ENCODE data around the gene NEMP1.

The NEMP1 gene

DNA sequence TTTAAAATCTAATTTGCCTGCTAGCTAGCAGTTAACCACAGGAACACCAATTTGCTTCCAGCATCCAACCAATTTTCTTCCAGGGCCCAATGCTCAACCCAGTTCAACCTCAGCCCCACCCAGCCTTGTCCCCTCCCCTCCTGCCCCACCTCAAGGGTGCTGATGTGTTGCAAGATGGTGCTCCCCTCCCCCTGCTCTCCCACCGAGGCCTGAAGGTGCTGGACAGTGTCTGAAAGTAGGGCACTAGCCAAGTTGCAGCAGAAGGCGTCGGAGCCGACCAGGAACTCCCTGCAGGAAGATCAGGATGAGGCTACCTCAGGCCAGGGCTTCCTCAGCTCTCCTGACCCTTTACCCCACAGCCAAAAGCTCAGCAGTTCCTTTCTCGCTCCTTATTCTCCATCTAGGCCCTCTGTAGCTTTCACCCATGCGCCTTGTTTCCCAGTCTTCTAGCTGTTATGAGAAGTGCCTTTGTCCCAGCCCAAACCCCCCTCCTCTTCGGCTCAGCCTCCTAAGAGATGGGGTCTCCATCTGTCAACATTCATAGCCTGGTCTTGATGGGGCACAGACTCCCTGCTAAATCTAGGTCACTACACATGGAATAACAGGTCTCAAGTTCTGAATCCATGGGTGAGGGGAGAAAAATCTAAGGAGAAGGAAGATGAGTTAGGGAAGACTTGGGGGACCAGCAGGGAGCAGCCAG lies 29.0 kb upstream of the NEMP1 start:
- DNase-seq = no peak

DNA sequence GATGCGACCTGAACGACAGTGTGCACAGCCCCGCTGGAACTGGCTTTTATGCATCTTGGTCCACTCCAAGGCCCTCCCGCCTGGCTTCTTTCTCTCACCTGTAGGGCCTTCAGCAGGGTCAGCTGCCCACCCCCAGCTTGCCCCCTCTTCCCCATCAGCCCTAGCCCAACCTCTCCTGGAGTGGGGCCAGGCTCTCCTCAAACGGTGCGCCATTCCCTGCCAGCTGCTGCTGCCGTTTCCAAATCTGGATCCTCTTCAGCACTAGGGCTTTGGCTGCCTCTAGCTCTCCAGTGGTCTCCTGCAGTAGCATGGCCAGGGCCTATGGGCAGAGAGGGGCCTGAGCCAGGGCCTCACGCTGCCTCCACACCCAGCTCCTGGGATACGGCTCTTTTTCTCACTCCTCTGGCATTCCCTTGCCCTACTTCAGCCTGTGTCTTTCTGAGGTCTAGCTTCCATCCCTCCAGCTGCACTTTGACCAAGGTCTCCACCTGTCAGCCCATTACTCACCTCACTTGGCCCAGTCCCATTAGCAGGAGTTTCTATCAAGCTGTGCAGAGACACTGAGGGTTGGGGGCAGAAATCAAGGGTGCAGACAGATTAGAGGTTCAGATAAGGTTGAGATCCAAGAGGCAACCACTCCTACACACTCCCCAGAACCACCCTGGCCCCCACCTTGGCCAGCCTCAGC lies 27.6 kb upstream of the NEMP1 start:
- no peak for DNase-seq

DNA sequence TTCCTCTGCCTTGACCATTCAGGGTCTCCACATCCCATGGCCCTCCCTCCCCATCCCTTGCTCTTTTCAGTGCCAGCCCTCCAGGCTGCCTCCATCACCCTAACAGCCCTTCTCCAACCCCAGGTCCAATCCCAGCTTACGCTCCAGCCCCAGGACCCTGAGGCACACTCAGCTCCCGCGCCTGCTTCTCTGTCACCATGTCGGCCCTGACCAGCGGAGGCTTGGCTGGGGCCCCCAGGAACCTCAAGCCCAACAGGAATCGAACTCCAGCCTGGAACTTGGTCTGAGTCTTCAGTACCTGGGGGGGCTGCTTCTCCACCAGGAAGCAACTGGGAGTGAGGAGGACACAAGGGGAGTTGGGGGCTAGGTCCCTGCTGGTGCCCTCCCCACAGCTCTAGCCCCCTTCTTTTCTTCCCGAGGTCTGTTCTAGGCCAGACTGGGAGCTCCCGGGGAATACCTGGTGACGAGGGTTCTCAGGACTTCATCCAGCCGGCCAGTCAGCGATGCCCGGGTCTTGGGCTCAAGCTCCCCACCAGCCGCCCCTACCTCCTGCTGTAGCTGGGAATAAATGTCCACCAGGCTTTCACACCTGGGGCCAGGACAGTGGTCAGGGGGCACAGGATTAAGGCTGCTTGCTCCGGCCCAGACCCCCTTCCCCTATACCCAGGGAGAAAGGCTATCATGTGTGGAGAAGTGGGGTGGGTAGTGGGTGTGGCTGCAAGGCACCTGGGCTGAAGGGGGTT lies 26.6 kb upstream of the NEMP1 start:
- DNase-seq = no peak

DNA sequence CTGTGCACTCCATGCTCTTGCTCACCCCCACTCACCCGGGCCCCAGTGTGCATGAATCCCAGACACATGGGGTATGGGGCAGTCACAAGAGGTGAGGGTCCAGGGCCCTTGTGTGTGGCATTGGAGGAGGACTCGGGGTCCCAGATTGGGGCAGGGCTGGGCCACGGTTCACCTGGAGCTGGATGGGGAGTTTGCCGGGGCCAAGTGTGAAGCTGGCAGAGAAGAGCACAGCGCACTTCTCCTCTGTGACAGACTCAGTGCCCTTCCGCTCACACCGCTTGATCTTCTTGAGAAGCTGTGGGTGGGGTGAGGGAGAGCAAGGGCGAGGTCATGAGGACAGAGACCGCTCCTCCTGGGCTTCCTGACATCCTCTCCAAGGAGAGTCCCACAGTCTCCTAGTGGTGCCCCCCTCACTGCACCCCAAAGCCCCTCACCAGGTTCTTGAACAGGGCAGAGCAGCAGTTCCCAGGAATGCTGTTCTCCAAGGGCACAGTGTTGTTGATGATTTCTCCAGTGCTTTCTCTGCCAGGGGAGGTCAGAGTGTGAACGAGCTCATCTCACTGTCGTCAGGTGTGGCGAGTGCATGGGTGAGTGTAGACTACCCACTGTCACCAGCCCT lies 25.8 kb upstream of the NEMP1 start:
- no peak for DNase-seq

DNA sequence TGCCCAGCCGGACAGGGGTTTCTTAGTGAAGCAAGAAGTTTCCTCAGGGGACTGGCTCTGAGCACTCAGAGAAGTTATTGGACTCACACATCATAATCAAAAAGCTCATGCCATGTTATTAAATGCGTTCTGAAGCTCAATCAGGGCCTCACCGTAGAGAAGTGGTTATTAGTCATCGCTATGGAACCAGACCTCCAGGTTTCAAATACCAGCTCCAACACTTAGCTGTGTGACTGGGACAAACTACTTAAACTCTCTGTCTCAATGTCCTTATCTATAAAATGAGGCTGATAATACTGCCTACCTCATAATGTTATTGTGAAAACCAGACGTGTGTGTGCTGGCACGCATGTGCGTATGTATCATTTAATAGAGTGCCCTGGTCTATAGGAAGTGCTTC lies 25.3 kb upstream of the NEMP1 start:
- DNase-seq = no peak

DNA sequence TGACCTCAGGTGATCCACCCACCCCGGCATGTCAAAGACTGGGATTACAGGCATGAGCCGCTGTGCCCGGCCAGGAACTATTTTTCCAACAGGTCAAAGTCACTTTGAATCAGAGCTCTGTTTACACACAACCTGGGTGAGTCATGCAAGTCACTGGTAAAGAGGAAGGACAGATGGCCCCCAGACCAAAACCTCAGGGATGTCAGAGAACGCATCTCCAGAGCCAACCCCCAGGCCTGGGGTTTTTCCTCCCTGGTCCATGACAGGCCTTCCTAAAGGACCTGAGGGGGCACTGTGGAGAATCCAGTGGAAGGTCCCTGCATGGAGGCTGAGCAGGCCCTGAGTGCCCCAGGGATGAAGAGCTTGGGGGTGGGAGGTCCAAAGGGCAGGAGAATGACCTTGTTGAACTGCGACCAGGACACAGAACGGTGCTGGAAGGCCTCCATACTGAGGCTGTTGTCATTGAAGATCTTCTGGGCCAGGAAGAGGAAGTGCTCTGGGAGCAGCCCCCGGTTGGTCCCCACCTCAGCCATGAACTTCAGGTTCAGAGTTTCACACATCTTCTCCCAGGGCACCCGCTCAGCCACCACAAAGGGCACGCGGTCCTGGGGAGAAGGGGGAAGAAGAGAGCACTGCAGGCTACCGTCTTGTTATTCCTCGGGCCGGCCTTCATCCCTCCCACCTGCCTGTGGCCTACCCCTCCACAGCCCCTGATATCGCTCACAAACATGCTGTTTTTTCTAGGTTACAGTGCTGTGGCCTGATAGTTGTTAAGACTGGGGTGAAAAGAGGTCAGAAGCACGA lies 23.5 kb upstream of the NEMP1 start:
- no peak for DNase-seq

DNA sequence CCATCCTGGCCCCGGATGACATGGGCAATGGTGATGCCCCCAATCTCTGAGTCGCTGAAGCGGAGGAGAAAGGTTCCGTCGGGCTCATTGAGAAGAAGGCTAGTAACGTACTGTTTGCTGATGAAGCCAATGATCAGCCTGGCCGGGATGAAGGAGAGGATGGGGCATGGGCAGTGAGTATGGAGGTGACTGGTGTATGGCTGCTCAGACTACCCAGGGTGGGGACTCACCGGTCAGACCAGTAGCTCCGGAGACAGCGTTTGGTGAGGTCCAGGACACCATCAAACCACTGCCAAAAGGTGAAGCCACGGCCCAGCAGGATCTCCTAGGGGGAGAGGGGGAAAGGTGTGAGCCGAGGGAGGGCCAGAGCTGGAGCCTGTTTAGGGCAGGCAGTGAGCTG lies 21.2 kb upstream of the NEMP1 start:
- no peak for DNase-seq

DNA sequence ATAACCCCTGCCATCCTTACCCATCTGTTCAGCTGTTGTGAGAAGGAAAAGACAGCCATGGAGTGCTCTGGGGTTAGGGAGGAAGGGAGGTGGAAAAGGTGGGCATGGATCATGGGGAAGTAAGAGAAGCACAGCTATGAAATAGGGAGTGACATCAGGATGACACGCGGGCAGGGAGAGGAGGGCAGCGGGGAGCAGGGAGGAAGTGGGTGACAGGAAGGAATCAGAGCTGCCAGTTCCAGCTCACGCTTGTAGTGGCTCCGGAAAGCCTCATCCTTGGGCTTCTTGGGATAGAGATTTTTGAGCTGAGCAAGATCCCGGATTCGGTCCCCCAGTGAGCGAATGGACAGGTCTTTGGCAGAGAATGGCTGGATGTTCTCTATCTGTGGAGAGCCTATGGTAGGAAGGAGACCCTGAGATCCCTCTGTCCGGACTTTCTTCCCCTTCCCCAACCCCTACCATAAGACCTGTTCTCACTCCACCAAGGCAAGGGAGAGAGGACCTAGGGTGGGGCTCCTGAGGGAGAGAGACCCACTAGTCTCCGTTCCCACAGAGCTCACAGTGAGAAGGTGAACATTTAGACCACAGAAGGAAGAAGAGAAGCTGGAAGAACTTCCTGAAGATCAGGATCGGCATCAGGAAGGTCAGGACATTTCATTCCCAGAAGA lies 20.6 kb upstream of the NEMP1 start:
- DNase-seq = no peak

DNA sequence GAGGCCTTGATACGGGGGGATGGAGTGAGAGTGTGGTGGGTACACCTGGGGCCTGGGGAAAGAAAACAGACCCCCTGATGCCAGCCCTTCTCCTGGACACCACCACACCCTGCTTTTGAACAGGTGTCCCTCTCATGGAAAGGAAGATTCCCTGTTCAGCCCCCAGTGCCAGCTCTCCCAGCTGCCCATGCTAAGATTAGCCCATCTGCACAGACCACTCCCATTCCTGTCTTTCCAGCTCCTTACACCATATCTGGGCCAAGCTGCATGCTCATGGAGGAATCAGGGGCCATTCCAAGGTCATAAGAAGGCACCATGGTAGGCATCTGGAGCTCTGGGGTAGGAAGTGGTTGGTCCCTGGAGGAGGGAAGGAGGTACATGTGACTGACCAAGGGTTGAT lies 20.0 kb upstream of the NEMP1 start:
- no peak for DNase-seq

DNA sequence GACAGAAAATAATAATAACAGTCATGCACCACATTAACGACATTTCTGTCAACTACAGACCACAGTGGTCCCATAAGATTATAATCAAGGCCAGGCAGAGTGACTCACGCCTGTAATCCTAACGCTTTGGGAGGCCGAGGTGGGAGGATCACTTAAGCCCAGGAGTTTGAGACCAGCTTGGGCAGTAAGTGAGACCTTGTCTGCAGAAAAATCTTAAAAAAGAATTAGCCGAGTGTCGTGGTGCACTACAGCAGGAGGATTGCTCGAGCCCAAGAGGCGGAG lies 18.9 kb upstream of the NEMP1 start:
- no peak for DNase-seq

DNA sequence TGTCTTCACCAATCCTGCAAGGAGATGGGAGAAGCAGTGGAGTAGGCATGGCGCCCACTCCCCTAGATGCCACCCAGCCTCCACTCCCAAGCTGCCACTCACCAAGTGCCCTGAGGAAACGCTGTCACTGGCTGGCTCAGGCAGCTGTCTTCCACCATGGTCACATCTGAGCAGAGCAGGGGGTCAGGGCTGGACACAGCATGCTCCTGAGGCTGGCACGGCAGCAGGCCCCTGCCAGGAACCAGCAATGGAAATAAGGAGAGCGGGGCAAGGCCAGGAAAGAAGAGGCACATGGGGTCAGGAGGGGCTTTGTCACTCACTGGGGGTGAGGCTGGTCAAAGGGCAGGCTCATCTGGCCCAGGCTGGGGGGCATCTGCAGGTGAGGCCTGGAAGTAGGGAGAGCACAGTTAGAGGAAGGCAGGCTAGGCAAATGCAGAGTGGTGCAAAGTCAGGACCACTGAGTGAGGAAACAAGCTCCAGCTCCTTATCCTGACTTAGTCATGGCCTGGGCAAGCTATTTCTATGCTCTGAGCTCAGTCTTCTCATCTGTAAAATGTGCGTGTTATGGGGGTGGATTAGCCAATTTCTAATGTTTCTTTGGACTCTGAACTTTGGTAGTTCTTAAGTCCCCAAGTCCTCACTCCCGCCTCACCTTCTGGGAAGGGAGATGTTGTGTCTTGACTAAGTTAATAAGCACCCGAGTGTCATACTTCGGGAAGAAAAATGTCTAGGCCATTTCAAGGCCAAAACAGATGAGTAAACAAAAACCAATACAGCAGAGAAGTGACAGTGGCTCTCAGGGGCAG lies 18.4 kb upstream of the NEMP1 start:
- no peak for DNase-seq

DNA sequence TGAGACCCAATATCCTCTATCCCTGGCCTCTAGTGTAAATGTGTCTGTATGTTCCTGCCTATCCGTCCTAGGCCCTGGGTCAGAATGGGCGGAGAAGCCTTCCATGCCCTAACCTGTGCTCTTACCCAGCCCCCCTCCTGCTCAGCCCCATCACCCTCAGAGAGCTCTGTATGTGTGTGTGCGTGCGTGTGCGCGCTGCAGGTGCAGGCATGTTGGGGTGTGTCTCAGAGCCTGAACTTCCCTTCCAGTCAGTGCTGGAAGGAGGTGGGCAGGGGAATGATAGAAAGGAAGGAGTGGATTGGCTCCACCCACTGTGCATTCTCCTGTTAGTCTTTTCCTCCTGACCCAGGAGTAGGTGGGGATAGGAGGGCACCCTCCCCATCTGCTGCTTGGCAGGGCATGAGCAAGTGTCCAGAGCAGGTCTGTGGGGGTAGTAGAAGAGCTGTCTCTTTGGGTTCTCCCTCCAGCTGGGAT lies 17.5 kb upstream of the NEMP1 start:
- no peak for DNase-seq

DNA sequence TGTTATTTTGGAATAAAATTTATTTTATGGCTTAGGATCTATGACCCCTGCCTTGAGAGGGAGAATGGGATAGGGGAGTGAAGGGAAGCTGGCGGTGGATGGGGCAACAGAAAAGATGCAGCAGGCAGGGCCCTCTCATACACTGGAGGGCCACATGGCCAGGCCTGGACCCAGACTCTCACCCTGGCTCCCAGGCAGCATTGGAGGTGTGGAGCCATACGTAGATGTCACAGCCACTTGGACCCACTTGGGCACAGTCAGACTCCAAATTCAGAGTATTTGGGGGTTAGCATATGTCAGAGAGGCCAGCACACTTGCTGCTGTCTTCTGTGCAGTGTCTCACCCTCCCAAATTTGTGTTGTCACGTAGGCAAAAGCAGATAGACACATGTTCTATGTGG lies 16.8 kb upstream of the NEMP1 start:
- DNase-seq = no peak

DNA sequence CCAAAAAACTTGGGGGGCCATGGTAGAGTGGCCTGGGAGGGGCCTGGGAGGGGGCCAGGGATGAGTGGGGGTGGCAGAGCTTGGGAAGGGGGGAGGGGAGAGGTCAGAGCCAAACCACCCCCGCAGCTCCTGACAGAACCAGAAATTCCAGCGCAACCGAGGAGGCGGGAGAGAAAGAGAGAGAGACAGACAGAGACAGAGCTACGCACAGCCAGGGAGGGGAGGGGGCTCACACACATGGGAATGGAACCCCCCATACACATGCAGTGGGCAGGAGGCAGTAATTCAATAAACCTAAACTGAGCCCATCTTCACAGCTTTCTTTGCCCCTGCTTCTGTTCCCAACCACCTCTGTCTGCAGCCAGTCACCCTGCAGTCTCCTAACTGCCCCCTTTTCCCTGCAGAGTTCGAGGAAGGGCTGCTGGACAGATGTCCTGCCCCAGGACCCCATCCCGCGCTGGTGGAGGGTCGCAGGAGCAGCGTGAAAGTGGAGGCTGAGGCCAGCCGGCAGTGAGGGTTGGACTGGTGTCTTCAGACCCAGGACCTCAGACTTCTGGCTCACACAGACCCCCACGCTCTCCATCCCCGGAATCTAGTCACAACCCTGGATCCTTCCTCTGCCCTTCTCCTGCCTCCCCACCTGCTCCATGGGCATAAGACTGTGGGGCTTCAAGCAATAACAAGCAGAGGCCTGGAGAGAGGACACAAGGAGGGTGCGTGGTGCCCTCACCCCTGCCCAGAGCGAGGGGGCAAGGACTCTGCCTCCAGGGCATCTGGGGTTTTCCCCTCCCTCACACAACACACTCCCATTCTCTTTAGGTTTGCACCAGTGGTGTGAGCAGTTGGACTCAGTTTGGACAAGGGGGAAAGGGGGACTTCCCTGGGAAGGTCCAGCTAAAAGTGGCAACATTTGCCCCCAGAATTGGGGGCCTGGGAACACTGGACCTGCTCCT lies 15.9 kb upstream of the NEMP1 start:
- no peak for DNase-seq

DNA sequence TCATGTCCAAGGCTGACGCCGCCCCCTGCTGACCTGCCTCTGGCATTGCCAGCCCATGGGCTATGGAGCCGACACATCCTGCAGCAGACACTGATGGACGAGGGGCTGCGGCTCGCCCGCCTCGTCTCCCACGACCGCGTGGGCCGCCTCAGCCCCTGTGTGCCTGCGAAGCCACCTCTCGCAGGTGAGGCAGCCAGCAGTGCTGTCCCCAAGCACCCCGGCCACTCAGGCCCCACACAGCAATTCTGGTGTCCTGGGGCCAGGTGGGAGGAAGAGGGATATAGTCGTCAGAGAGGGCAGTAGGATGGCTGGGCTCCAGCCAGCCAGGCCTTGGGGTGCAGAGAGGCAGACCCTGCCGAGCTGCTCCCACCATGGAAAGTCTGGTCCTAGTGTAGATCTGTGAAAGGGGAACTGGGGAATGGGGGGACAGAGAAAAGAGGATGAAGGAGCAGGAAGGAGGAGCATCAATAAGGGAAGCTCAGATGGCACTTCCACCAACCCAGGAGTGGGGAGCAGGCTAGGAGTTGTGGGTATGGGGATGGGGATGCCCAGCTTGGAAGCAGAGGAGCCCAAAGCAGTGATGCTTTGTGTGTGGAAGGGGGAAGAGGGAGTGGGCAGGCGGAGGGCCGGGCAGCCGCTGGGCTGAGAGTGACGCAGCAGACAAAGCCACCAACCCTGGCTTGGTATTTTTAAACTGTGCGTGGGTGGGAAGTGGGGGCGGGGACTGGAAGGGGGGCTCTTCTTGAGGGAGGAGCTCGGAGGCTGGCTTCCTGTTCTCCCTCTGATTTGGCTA lies 15.0 kb upstream of the NEMP1 start:
- DNase-seq = no peak

DNA sequence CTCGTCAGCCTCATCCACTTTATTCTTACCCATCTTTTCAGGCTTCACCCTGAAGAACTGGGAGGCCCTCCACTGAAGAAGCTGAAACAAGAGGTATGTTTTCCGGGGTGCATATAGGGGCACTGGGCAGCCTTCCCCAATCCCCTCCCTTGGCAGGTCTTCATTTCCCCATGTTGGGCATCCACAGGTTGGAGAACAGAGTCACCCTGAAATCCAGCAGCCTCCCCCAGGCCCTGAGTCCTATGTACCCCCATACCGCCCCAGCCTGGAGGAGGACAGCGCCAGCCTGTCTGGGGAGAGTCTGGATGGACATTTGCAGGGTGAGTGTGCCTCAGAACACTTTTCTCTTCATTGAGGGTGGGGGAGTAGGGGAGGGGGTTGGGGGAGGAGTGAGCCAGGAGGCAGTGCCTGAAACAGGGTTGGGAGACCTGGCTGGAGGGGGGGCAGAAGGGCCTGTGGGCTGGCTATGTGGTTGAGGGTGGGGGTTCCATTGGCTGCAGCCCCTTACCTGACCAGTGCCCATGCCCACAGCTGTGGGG lies 14.4 kb upstream of the NEMP1 start:
- no peak for DNase-seq

DNA sequence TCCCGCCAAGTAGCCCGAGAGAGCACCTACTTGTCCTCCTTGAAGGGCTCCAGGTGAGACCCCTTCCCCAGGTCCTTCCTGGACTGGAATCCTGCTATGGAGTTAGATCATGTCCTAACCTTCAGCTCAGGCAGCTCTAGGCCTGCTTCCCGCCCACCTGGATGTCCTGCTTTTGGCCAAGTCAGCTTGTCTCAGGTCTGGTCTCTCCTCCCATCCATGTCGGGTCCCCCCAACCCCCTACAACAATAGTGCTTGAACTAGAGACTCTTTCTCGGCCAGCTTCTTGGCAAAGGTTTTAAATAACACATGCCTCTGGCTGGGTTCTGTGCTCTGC lies 13.9 kb upstream of the NEMP1 start:
- no peak for DNase-seq

DNA sequence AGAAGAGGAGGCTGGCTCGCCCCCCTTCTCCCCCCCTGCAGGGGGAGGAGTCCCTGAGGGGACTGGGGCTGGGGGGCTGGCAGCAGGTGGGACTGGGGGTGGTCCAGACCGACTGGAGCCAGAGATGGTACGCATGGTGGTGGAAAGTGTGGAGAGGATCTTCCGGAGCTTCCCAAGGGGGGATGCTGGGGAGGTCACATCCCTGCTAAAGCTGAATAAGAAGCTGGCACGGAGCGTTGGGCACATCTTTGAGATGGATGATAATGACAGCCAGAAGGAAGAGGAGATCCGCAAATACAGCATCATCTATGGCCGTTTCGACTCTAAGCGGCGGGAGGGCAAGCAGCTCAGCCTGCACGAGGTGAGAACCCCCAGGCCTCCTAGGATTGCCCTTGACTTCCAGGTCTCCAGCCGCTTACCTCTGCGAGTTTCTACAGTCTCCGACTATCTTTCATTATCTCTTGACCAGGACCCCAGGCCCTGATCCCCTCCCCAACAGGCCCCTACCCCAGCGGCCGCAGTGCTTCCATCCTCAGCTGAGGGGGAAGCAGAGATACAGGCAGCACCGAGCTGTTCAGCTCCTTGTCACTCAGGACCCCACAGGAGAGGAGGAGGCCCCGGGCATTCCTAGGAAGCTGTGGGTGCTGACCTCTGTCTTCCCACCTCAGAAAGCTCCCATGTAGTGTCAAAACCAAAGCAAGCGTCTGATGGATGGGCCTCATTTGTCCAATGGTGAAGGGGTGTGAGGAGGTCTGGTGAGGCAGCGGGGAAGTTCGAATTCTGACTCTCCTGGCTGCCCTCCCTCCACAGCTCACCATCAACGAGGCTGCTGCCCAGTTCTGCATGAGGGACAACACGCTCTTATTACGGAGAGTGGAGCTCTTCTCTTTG lies 13.3 kb upstream of the NEMP1 start:
- no peak for DNase-seq
